Panc1 (cell line): ENCODE measurements around the gene DAB2IP.

Source experiments
- CTCF ChIP-seq: fragments of 450-650 bp; IDR thresholded peaks from 2 replicates; pipeline ENCODE4 v1.5.1; 2017; ENCODE audit warnings: mild to moderate bottlenecking
- REST ChIP-seq, 2 experiments: IDR thresholded peaks; 2 replicates each; pipeline ENCODE4 v1.6.1; 2011 to 2012; ENCODE audit warnings: low read depth in 2 of 2, control low read depth in 1 of 2, low read length in 1 of 2, mild to moderate bottlenecking in 1 of 2, moderate library complexity in 1 of 2; ENCODE audit not compliant: insufficient read depth in 1 of 2

- TF ChIP-seq CTCF: no peak
- no peak for TF ChIP-seq REST (IDR thresholded peaks at IDR 0.05; ENCODE audit: insufficient read depth in 1 of 2, low read depth in 2 of 2, low read length in 1 of 2)
Measured at GRCh38 chr9:121663591-121663990, 12.2 kb downstream of the DAB2IP start.
